Astrocyte of the cerebellum (primary cell): ENCODE data around the gene BRD4.
A peak's percentile ranks its signal among the peaks of the same experiment; 100 is the strongest.

Experiments used
- DNase-seq: peaks from one replicate; pipeline ENCODE4 v3.0.0-alpha.2; 2011; ENCODE audit warnings: low read depth
- H3K4me3 ChIP-seq: 2 replicates; pipeline ENCODE4 v1.5.1; 2011; ENCODE audit warnings: mild to moderate bottlenecking, low read depth, low read length, moderate library complexity
- in situ Hi-C: cut with HindIII; loops from 2 replicates; pipeline ENCODE4 v1.10.0; 2017; ENCODE audit warnings: low sequenced_read_pairs
- TF ChIP-seq, protein P1 (sequence below): IDR thresholded peaks from 2 replicates; pipeline ENCODE4 v1.5.1; 2012; ENCODE audit warnings: low read length, low read depth, moderate library complexity, mild to moderate bottlenecking; ENCODE audit errors: missing control alignments

The BRD4 gene

DNA sequence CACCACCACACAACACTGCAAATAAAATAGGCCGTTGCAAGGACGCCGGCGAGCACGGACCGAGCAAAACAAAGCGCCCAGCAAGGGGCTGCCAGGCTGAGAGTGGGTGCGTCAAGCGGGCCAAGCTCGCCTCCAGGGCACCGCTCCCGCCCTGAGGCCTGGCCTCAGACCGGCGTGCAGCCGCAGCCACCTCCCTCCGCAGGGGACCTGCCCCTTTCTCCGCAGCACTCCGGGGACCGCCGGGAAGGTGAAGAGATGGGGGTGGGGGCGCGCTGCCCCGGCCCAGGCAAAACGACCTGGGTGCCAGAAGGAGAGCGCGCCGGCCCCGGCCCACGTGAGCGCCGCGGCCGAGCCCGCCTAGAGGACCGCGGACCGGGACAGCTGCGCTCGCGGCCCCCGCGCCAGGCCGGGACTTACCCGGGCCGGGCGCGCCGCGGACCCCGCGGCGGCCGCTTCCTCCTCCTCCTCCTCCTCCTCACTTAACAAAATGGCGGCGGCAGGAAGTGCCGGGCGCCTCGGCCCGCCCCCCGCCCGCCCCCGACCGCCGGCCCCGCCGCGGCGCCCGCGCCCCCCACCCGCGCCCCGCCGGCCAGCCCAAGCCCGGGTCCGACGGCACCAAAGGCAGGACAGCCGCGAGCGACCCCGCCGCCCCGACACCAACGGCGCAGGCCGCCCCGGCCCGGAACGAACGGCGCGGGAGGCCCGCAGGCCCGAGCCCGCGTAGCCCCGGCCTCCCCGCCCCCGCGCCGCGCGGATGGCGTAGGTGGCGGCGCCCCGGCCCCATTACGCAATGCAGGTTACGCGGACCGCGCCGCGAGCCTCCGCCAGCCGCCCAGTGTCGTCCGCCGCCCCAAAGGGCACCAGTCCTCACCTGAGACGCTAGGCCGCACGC, 674 bp downstream of the BRD4 start:
- H3K4me3 ChIP-seq, result peak overlapping the region; percentile 87
- TF ChIP-seq, protein P1, sequence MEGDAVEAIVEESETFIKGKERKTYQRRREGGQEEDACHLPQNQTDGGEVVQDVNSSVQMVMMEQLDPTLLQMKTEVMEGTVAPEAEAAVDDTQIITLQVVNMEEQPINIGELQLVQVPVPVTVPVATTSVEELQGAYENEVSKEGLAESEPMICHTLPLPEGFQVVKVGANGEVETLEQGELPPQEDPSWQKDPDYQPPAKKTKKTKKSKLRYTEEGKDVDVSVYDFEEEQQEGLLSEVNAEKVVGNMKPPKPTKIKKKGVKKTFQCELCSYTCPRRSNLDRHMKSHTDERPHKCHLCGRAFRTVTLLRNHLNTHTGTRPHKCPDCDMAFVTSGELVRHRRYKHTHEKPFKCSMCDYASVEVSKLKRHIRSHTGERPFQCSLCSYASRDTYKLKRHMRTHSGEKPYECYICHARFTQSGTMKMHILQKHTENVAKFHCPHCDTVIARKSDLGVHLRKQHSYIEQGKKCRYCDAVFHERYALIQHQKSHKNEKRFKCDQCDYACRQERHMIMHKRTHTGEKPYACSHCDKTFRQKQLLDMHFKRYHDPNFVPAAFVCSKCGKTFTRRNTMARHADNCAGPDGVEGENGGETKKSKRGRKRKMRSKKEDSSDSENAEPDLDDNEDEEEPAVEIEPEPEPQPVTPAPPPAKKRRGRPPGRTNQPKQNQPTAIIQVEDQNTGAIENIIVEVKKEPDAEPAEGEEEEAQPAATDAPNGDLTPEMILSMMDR, result no peak
- no peak for DNase-seq
- in situ Hi-C loops, result no loop called here

DNA sequence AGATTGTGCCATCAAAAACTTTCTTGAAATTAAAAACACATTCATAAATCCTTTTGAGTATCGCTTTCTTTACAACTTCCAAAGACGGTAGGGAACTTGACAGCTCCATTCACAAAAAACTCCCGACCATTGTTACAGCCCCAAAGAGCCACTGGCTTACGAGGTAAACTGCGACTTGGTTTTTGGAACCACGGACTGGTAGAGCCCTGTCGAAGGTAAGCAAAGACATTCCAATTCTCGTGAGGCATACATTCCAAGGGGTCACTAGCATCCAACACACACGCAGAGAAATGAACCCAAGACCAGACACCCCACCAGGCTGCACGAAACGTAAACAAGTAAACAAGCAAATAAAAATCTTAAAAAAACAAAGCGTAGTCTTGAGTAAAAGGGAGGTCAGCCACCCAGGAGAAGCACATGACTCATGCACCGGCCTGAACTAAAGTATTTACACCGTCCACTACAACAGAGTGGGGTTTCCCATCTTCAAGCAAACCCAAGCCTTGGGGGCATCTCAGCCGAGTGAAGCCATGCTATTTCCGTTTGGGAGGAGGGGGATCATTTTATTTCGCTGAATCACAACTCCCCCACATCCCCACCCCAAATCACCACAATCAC, 1.4 kb downstream of the BRD4 start:
- TF ChIP-seq, protein P1, result no peak
- H3K4me3 ChIP-seq, result peak overlapping the region; percentile 87
- in situ Hi-C loops, result no loop called here
- peak; percentile 53 for DNase-seq

- H3K4me3 ChIP-seq, result no peak overlapping the region
- TF ChIP-seq, protein P1, result no peak
- no peak for DNase-seq
- in situ Hi-C loops, result loop anchor here (5.0 kb wide), 2 partner anchors 49 to 126 kb away; partner anchors contain the start of genes AKAP8 and NOTCH3
These were observed 4.0 kb downstream of the BRD4 start for GRCh38 chr19:15328312-15328711.

DNA sequence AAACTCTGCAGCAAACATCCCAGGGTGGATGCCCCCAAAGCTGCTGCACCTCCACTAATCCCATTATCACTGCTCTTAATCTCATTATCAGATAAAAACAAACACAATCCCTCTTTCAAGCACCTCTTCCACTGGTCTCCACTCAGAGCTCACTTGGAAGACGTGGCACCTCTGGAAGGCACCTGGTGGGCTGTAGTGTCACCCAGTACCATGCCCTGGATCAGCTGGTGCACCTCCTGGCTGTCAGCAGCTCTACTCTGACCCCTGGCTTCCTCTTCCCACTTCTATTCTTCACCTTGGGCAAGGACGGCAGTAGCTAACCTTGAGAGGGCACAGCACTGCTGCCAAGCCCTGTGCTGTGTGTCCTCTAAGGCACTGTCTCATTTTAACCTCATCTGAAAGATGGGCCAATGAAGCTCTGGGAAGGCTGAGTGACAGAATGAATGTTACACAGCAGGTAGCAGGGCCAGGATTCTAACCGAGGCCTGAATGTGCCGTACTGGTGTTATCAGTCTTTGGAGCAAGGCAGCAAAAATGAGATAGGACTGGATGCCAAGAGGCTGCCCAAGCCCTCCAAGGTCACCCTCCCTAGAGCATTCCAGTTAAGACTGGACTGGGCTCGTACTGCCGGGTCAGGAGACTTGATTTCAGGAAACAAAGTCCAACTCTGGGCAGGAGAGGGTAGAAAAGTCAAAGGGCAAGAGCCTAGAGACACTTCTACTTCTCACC, 7.4 kb downstream of the BRD4 start:
- no peak overlapping the region for H3K4me3 ChIP-seq
- TF ChIP-seq, protein P1, result no peak
- no peak for DNase-seq
- in situ Hi-C loops, result loop anchor here (5.0 kb wide), 2 partner anchors 52 to 123 kb away; partner anchors contain the start of genes AKAP8 and NOTCH3

- TF ChIP-seq, protein P1, result no peak
- H3K4me3 ChIP-seq, result no peak overlapping the region
- no peak for DNase-seq
- in situ Hi-C loops, result no loop called here
These were observed 8.7 kb downstream of the BRD4 start for GRCh38 chr19:15323496-15324235.

GRCh38 chr19:15321739-15322138, 10.6 kb downstream of the BRD4 start:
- in situ Hi-C loops, result no loop called here
- DNase-seq, result no peak
- TF ChIP-seq, protein P1, result no peak
- no peak overlapping the region for H3K4me3 ChIP-seq
